Non-pigmented ciliary epithelial cell (primary cell): ENCODE results near the gene PLEKHA7.

Experiments used
- DNase-seq: peaks from one replicate; pipeline ENCODE4 v3.0.0-alpha.2; 2010; ENCODE audit warnings: low read depth

Gene PLEKHA7

DNA sequence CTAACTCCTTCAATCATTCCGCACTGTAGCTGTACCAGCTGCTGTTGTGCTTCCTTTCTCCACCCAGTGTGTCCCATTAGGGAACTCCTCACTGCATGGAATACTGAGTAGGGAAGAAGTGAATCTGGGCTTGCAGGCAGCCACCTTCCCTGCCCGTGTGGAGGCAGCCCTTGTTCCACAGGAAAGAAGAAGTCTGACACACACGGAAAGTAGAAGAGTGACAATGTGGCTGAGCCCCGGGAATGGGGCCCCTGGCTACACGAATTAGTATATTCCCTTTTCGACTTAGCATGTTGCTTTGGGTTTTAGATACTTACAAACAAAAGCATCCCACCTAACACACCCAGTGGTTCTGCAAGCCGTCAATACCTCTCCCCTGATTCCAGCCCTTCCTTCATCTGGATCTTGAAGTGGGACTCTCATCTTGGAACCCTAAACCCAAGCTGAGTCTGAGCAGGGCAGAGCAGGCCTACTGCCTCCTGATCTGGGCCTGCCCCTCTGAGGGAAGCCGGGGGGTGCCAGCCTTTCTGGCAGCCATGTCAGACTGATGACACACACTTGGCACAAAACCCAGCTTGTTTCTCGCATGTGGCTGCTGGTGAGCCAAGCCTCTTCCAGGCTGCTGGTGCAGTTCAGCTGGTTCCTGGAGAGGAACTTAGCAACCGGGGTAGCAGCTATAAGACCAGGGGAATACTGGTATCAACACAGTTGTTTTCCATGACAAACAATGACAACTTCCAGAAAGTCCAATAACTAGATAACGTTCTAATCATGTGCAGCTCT is 204.1 kb downstream of the PLEKHA7 start:
- DNase-seq: no peak

DNA sequence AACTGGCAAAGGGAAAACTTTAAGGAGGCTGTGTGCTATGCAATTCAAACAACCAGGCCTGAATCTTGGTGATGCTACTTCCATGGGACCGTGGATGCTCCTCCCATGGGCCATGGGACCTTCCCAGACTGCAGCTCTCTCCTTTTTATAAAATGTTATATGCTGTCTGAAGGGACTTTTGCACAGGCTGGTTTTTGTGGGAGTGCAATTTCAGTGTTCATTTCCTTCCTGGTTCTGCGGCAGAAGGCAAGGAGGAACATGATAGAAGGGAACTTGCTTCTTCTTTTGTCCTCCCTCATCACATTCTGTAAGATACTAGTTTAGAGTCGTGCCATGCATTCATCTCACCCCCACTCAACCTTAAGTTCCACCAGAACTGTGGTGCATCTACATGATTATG is 206.9 kb downstream of the PLEKHA7 start:
- DNase-seq: no peak

DNA sequence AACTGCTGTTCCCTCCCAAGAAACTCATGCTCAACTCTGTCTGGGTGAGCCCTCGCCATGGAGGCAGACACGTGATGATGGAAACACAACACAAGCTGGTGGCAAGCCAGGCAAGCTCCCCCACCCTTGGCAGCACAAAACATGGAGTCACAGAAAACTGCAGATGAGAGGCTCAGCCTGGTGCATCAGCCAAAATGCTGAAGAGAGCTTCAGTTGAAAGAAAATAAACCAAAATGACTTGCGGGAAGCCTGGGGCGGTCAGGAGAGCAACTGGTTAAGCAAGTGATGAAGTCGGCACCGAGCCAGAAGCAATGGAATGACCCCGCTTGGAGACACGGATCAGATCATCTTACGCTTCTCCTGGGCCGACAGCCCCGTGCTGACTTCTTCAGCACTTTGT is 207.4 kb downstream of the PLEKHA7 start:
- no peak for DNase-seq

GRCh38 chr11:16805938-16806337 is 208.3 kb downstream of the PLEKHA7 start:
- DNase-seq: no peak

GRCh38 chr11:16804104-16804947 is 209.9 kb downstream of the PLEKHA7 start:
- DNase-seq: no peak

- DNase-seq: no peak
Observed at GRCh38 chr11:16801288-16801980, 212.8 kb downstream of the PLEKHA7 start.

- no peak for DNase-seq
Observed at GRCh38 chr11:16800382-16800781, 213.8 kb downstream of the PLEKHA7 start.

GRCh38 chr11:16799890-16800289 is 214.3 kb downstream of the PLEKHA7 start:
- DNase-seq: no peak

DNA sequence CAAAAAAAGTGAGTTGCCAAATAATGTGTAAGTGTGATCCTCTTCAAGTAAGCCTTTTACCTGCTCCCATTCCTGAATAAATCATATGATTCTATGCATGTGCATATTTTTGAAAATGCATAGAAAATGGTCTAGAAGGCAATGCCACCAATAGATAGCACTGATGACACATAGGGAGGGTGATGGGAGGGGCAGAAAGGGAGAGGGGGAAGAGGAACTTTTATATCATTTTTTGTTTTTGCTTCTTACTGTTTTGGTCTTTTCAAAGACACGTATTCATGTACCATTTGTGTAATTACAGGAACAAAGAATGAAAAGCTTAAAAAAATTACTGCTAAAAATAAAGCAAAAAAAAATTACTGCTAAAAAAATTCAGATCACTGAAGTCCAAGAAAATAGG is 215.0 kb downstream of the PLEKHA7 start:
- no peak for DNase-seq

- DNase-seq: no peak
Observed at GRCh38 chr11:16797776-16798175, 216.4 kb downstream of the PLEKHA7 start.

DNA sequence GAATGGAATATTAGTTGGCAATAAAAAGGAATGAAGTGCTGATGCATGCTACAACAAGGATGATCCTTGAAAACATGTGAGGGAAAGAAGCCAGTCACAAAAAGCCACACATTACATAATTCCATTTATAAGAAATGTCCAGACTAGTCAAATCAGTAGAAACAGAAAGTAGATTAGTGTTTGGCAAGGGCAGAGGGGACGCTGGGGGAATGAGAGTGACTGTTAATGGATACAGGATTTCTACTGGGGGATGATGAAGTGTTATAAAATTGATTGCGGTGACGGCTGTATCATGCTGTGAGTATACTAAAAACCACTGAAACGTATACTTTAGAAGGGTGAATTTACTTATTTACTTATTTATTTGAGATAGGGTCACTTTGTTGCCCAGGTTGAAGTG is 217.9 kb downstream of the PLEKHA7 start:
- DNase-seq: no peak

DNA sequence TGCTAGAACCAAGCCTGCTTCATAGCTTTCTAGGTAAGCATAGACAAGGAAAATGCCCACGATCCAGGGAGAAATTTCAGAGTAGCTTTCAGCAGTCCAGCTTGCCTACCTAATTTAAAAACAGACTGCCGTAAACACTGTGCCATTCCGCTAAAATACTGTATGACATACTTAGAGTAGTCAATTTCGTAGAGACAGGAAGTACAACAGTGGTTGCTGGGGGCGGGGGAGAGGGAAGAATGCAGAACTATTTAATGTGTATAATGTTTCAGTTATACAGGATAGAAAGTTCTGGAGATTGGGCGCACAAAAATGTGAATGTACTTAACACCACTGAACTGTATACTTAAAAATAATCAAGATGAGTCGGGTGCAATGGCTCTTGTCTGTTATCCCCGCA is 219.1 kb downstream of the PLEKHA7 start:
- DNase-seq: no peak

- no peak for DNase-seq
Observed at GRCh38 chr11:16794047-16794818, 220.0 kb downstream of the PLEKHA7 start.

- no peak for DNase-seq
Observed at GRCh38 chr11:16793511-16793910, 220.7 kb downstream of the PLEKHA7 start.

DNA sequence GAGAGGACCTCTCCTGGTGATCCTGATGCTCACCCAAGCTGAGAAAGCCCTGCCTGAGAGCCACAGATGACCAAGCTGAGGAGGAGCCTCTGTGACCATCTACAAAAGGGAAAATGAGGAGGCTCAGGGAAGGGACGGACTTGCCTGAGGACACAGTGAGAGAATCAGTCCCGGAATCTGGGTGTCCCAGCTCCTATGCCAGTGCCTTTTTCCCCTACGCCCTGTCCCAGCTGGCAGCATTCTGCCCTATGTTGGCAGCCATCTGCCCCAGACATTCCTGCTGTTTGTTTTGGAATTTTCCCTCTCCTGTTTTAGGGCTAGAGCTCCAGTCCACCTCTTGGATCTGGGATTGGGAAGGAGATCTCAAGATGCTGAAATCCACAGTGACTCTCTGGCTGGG is 221.2 kb downstream of the PLEKHA7 start:
- no peak for DNase-seq

- DNase-seq: no peak
Observed at GRCh38 chr11:16792426-16792825, 221.8 kb downstream of the PLEKHA7 start.

- DNase-seq: peak; percentile 92
Observed at GRCh38 chr11:16791191-16791961, 222.8 kb downstream of the PLEKHA7 start.

GRCh38 chr11:16790486-16791190 is 223.6 kb downstream of the PLEKHA7 start:
- no peak for DNase-seq

GRCh38 chr11:16789560-16790485 is 224.4 kb downstream of the PLEKHA7 start:
- DNase-seq: no peak

DNA sequence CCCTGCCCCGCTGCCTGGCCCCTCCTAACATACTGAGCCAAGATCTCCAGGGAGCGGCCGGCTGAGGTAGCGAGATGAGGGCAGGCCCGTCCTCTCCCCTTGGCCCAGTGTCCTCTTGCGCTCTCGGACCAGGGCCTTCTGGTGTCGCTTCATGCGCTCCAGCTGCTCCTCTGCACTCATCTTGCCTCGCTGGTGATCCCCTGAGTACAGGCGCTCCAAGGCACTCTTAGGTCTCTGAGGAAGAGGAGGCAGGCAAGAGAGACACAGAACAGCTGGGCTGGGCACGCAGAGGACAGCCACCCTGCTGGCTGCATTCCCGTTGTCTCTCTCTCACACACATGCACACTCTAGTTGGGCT is 225.2 kb downstream of the PLEKHA7 start:
- no peak for DNase-seq
